ENCODE results near the gene FAM118B. TPM values are rescaled to one million over a fixed set of nuclear protein-coding genes. Genes with fewer than 3 reads are reported as not detected.

FAM118B gene
- total and polyA plus RNA-seq, 9 donors, result 7.3 to 18.9 (median 12.7) TPM

- Histone ChIP-seq H3K4me3 (no peak overlapping the region), H3K4me1 (ENCODE audit: insufficient read depth) (no peaks in the 10 kb centered on the region), H3K9me3 (no peaks in the 10 kb centered on the region), H3K36me3 (no peaks in the 10 kb centered on the region), H3K27ac (peak overlapping the region in 1 of 2 donors; percentile 22), H3K27me3 (no peaks in the 10 kb centered on the region)
- no peak for DNase-seq
- WGBS, 3 donors, result 70 to 82% (median 78%) methylated on average over 7 of the region's 7 CpGs
- intact Hi-C loops (cut with DNase I), result loop anchor here in 3 of 4 donors (2.0 to 5.0 kb wide), 3 partner anchors 250 to 268 kb away; no protein-coding TSS in a partner anchor
- no peak for TF ChIP-seq CTCF (IDR thresholded peaks at IDR 0.05)
- no peak for TF ChIP-seq EP300 (IDR thresholded peaks at IDR 0.05)
- no peak for TF ChIP-seq POLR2A (IDR thresholded peaks at IDR 0.05)
These were observed 19.2 kb upstream of the FAM118B start for GRCh38 chr11:126192361-126192760.

- Histone ChIP-seq H3K27me3 (no peaks in the 10 kb centered on the region), H3K4me1 (ENCODE audit: insufficient read depth) (no peaks in the 10 kb centered on the region), H3K4me3 (no peak overlapping the region), H3K9me3 (no peaks in the 10 kb centered on the region), H3K36me3 (no peaks in the 10 kb centered on the region), H3K27ac (no peak overlapping the region)
- DNase-seq, result no peak
- intact Hi-C loops (cut with DNase I), result loop anchor here in 3 of 4 donors (2.0 to 5.0 kb wide), 3 partner anchors 251 to 268 kb away; no protein-coding TSS in a partner anchor
- 88 to 95% (median 94%) methylated on average over 11 to 16 of the region's 16 CpGs for WGBS, 3 donors
- no peak for TF ChIP-seq POLR2A (IDR thresholded peaks at IDR 0.05)
- TF ChIP-seq CTCF (IDR thresholded peaks at IDR 0.05), result no peak
- no peak for TF ChIP-seq EP300 (IDR thresholded peaks at IDR 0.05)
These were observed 18.5 kb upstream of the FAM118B start for GRCh38 chr11:126193038-126193478.

- Histone ChIP-seq H3K4me3 (no peak overlapping the region), H3K36me3 (no peaks in the 10 kb centered on the region), H3K27ac (no peak overlapping the region), H3K27me3 (no peaks in the 10 kb centered on the region), H3K9me3 (no peaks in the 10 kb centered on the region), H3K4me1 (ENCODE audit: insufficient read depth) (no peaks in the 10 kb centered on the region)
- intact Hi-C loops (cut with DNase I), result loop anchor here in 3 of 4 donors (2.0 to 5.0 kb wide), 3 partner anchors 252 to 271 kb away; no protein-coding TSS in a partner anchor
- TF ChIP-seq CTCF (IDR thresholded peaks at IDR 0.05) (peak; percentile 65 to 92 (median 90)), EP300 (IDR thresholded peaks at IDR 0.05) (no peak), POLR2A (IDR thresholded peaks at IDR 0.05) (no peak)
- WGBS, 3 donors, result 17 to 19% (median 17%) methylated on average over 9 of the region's 9 CpGs
- DNase-seq, result peak; percentile 38 to 73 (median 65)
These were observed 17.4 kb upstream of the FAM118B start for GRCh38 chr11:126194121-126194543.

GRCh38 chr11:126195119-126195518, 16.5 kb upstream of the FAM118B start:
- H3K27ac ChIP-seq, result no peak overlapping the region
- H3K9me3 ChIP-seq, result no peaks in the 10 kb centered on the region
- H3K4me3 ChIP-seq, result no peak overlapping the region
- no peaks in the 10 kb centered on the region for H3K4me1 ChIP-seq (ENCODE audit: insufficient read depth)
- DNase-seq, result no peak
- WGBS, 3 donors, result 97 to 98% (median 97%) methylated on average over 3 of the region's 3 CpGs
- intact Hi-C loops (cut with DNase I), result loop anchor here in 1 of 4 donors (2.0 kb wide), 1 partner anchor 272 kb away; no protein-coding TSS in a partner anchor
- H3K36me3 ChIP-seq, result no peaks in the 10 kb centered on the region
- TF ChIP-seq EP300 (IDR thresholded peaks at IDR 0.05), result no peak
- no peaks in the 10 kb centered on the region for H3K27me3 ChIP-seq

DNA sequence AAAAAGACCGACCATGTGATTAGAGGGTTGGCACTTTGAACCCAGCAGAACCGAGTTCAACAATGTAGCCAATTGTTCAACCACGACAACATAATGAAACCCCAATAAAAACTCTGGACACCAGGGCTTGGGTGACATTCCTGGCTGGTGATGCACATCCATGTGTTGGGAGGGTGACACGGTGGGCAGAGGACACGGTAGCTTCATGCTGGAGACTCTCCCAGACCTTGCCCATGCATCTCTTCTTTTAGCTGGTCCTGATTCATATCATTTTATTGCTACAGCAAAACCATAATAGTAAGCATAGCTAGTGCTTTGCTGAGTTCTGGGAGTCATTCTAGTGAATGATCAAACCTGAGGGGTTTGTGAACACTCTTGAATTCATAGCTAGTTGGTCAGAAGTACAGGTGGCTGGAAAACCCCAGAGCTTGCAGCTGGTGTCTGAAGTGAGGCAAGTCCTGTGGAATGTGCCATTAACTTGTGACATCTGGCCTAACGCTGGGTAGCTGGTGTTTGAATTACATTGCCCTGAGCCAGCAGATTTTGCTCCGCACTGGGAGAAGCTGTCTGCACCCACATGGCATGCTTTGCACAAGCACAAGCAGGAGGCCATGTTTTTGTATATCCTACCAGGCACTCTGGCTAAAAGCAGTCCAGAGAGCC, 14.2 kb upstream of the FAM118B start:
- Histone ChIP-seq H3K27me3 (no peaks in the 10 kb centered on the region), H3K27ac (no peak overlapping the region), H3K4me3 (no peak overlapping the region), H3K36me3 (no peaks in the 10 kb centered on the region), H3K9me3 (no peaks in the 10 kb centered on the region), H3K4me1 (ENCODE audit: insufficient read depth) (no peaks in the 10 kb centered on the region)
- intact Hi-C loops (cut with DNase I), result no loop called here
- WGBS, 3 donors, result 89 to 94% (median 92%) methylated on average over 7 of the region's 7 CpGs
- no peak for TF ChIP-seq CTCF (IDR thresholded peaks at IDR 0.05)
- no peak for TF ChIP-seq EP300 (IDR thresholded peaks at IDR 0.05)
- no peak for TF ChIP-seq POLR2A (IDR thresholded peaks at IDR 0.05)
- no peak for DNase-seq
